WERI-Rb-1 (cell line): ENCODE measurements around the gene LIN28A.

Source experiments
- DNase-seq: peaks from one replicate; pipeline ENCODE4 v3.0.0-alpha.2; 2020
- H3K27ac ChIP-seq: fragments of 250-450 bp; sonication (Bioruptor Pico); 2 replicates; pipeline ENCODE4 v1.5.1; 2020; ENCODE audit warnings: mild to moderate bottlenecking, moderate library complexity
- H3K27me3 ChIP-seq: fragments of 250-450 bp; sonication (Bioruptor Pico); 2 replicates; pipeline ENCODE4 v1.5.1; 2021; ENCODE audit warnings: mild to moderate bottlenecking, low read depth, moderate library complexity; ENCODE audit not compliant: insufficient read depth, severe bottlenecking
- H3K36me3 ChIP-seq: fragments of 250-450 bp; sonication (Bioruptor Pico); 2 replicates; pipeline ENCODE4 v1.5.1; 2020; ENCODE audit warnings: mild to moderate bottlenecking, moderate library complexity
- H3K4me3 ChIP-seq: 2 replicates; pipeline ENCODE4 v1.5.1; 2011; ENCODE audit warnings: low read depth, mild to moderate bottlenecking, control low read depth, low read length
- H3K9me3 ChIP-seq: fragments of 250-450 bp; sonication (Bioruptor Pico); 2 replicates; pipeline ENCODE4 v1.5.1; 2021; ENCODE audit warnings: mild to moderate bottlenecking, moderate library complexity; ENCODE audit not compliant: severe bottlenecking
- CTCF ChIP-seq: IDR thresholded peaks from 2 replicates; pipeline ENCODE4 v1.5.1; 2011; ENCODE audit warnings: low read depth, mild to moderate bottlenecking, control low read depth, inconsistent platforms, low read length

The LIN28A gene

GRCh38 chr1:26431979-26432695, 21.5 kb downstream of the LIN28A start, which contains the start of gene DHDDS:
TSS of gene DHDDS (plus strand) at chr1:26432321. CDS start at chr1:26432946, 625 bp downstream.
- DNase-seq, result peak; percentile 98
- TF ChIP-seq CTCF, result no peak
- Histone ChIP-seq H3K27me3 (no peaks in the 10 kb centered on the region), H3K9me3 (peaks cover 4% of the 10 kb centered on the region), H3K4me3 (peak within 1 kb of the TSS; percentile 95), H3K36me3 (peaks cover 36% of the 10 kb centered on the region), H3K27ac (peak within 1 kb of the TSS; percentile 94)

DNA sequence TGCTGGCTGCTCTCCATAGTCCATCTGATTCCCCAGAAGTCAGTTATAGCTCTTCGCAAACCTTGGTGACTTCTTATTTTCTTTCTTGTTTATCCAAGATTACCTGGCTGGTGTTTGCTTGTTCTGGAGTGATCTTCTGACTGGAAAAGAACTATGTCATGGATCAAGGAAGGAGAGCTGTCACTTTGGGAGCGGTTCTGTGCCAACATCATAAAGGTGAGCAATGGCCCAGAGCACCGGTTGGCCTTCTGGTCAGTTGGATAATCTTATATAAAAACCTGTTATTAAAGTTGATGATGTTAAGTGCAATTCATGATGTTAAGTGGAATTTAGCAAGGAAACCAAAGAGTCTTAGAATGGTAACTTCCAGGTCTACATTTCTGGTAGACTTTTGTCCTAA, 22.2 kb downstream of the LIN28A start:
- no peak for DNase-seq

DNA sequence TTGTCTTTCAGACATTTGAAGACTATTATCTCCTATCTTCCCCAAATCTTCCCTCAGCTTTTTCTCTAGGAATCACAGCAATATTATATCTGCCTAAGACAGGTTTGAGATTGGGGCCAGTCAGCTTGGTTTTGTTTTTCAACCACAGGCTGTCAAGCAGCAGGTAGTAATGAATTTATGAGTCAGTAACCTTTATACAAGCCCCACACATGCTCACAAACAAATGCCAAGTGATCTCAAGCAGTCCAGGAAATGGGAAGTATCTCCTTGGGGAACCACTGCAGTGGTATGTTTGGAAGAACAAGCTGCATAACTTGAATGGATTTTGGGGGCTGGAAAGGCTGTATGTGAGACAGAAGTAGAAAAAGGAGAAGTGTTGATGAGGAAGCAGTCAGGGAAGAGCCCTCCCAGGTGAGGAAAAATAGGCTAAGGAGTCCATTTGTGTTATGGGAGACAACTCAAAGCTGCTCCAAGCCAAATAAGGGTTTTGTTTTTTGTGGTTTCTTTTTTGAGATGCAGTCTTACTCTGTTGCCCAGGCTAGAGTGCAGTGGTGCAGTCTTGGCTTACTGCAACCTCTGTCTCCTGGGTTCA, 23.6 kb downstream of the LIN28A start:
- H3K36me3 ChIP-seq, result peaks cover 58% of the 10 kb centered on the region
- TF ChIP-seq CTCF, result no peak
- H3K4me3 ChIP-seq, result peak overlapping the region; percentile 95
- no peak for DNase-seq
- peaks cover 4% of the 10 kb centered on the region for H3K9me3 ChIP-seq
- peak overlapping the region; percentile 94 for H3K27ac ChIP-seq
- no peaks in the 10 kb centered on the region for H3K27me3 ChIP-seq

More for the DNA sequence above, 22.2 kb downstream of the LIN28A start:
- Histone ChIP-seq H3K4me3 (peak overlapping the region; percentile 95), H3K9me3 (peaks cover 4% of the 10 kb centered on the region), H3K36me3 (peaks cover 43% of the 10 kb centered on the region), H3K27ac (peak overlapping the region; percentile 94), H3K27me3 (no peaks in the 10 kb centered on the region)
- no peak for TF ChIP-seq CTCF

- no peak overlapping the region for H3K4me3 ChIP-seq
- H3K27ac ChIP-seq, result peak overlapping the region; percentile 94
- no peaks in the 10 kb centered on the region for H3K9me3 ChIP-seq
- peaks cover 95% of the 10 kb centered on the region for H3K36me3 ChIP-seq
- no peaks in the 10 kb centered on the region for H3K27me3 ChIP-seq
- no peak for TF ChIP-seq CTCF
- no peak for DNase-seq
Observed at GRCh38 chr1:26438041-26438440, 27.4 kb downstream of the LIN28A start.

- no peak for TF ChIP-seq CTCF
- no peak overlapping the region; the same call in 1 of the 2 replicates for H3K27ac ChIP-seq
- DNase-seq, result no peak
- peaks cover 96% of the 10 kb centered on the region for H3K36me3 ChIP-seq
- H3K4me3 ChIP-seq, result no peak overlapping the region
- H3K27me3 ChIP-seq, result no peaks in the 10 kb centered on the region
- H3K9me3 ChIP-seq, result no peaks in the 10 kb centered on the region
Observed at GRCh38 chr1:26440259-26440658, 29.6 kb downstream of the LIN28A start.
